Measurements from ENCODE around the gene TAS2R8. TPM values are rescaled to one million over a fixed set of nuclear protein-coding genes. Genes with fewer than 3 reads are reported as not detected.
"Not testable (repeated sequence)": the region's sequence is repeated elsewhere in the genome, so short reads cannot be mapped to it uniquely, and the experiment has no call there.

The TAS2R8 gene
- polyA plus RNA-seq, 3 donors from 2014 or later = not detected

GRCh38 chr12:10802587-10802986, 4.5 kb downstream of the TAS2R8 start, which contains the start of gene TAS2R7:
TAS2R7 (minus strand) TSS chr12:10802627; CDS start chr12:10802570, 57 bp downstream.
- Mint-ChIP-seq H3K4me1 (no peaks in the 10 kb centered on the region), H3K4me3 (no peak within 1 kb of the TSS), H3K27ac (no peak within 1 kb of the TSS), H3K9me3 (peaks cover 0 to 2% (median 0%) of the 10 kb centered on the region in 6 donors), H3K36me3 (no peaks in the 10 kb centered on the region), H3K27me3 (ENCODE audit: low read depth in 3 of 3) (peaks cover 10 to 22% (median 14%) of the 10 kb centered on the region in 3 donors)
- DNase-seq = no peak

DNA sequence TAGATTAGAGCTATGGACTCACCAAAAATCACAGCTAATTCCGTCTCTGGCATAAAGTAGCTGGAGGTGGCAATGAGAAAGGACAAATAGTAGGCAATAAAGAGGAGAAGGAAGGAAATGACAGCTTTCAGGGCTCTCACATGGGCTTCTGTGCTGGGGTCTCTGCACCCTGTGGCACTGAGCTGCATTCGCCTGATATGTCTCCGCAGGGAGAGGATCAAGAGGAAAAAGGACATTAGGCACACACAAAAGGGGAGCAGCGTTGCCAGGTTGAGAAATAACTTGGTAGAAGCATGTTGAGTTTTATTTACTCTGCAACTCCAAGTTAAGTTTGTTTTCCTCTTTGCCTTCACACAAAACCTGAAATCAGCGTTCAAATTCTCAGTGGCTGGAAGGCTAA, 5.3 kb downstream of the TAS2R8 start:
- Mint-ChIP-seq H3K4me1 (no peaks in the 10 kb centered on the region), H3K36me3 (no peaks in the 10 kb centered on the region), H3K9me3 (peaks cover 0 to 2% (median 0%) of the 10 kb centered on the region in 6 donors), H3K27ac (no peak overlapping the region), H3K4me3 (no peak overlapping the region), H3K27me3 (ENCODE audit: low read depth in 3 of 3) (peaks cover 10 to 25% (median 14%) of the 10 kb centered on the region in 3 donors)
- no peak for DNase-seq

DNA sequence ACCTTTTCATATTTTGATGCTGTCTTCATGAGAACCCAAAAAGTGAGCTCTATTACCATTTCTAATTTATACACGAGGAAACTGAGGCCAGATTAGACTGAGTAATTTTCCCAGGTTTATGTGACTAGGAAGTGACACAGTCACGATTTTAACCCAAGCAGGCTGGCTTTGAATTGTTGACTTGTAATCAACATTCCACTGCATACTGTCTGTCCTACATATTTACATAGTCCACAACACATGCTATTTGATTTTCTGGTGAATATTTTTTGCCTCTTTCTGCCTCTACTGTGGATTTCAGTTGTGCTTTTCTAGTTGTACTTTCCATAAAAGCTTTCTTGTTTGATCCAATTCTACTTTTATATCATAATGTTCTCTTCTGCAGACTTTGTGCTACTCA, 12.9 kb downstream of the TAS2R8 start:
- H3K27me3 Mint-ChIP-seq (ENCODE audit: low read depth in 3 of 3) = peaks cover 7 to 13% (median 7%) of the 10 kb centered on the region in 3 donors
- peaks cover 0 to 3% (median 0%) of the 10 kb centered on the region in 6 donors for H3K9me3 Mint-ChIP-seq
- H3K27ac Mint-ChIP-seq = no peak overlapping the region
- H3K36me3 Mint-ChIP-seq = no peaks in the 10 kb centered on the region
- no peaks in the 10 kb centered on the region for H3K4me1 Mint-ChIP-seq
- no peak for DNase-seq
- no peak overlapping the region for H3K4me3 Mint-ChIP-seq

DNA sequence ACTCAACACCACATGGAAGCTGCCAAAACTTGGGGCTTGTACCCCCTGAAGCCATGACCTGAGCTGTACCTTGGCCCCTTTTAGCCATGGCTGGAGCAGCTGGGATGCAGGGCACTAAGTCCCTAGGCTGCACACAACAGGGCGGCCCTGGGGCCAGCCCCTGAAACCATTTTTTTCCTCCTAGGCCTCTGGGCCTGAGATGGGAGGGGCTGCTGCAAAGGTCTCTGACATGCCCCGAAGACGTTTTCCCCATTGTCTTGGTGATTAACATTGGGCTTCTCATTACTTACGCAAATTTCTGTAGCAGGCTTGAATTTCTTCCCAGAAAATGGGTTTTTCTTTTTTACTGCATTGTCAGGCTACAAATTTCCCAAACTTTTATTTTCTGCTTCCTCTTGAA, 15.3 kb downstream of the TAS2R8 start:
- not testable (repeated sequence) for H3K4me3 Mint-ChIP-seq; H3K36me3 Mint-ChIP-seq; H3K27ac Mint-ChIP-seq; H3K27me3 Mint-ChIP-seq (ENCODE audit: low read depth in 3 of 3); H3K4me1 Mint-ChIP-seq; DNase-seq; H3K9me3 Mint-ChIP-seq

DNA sequence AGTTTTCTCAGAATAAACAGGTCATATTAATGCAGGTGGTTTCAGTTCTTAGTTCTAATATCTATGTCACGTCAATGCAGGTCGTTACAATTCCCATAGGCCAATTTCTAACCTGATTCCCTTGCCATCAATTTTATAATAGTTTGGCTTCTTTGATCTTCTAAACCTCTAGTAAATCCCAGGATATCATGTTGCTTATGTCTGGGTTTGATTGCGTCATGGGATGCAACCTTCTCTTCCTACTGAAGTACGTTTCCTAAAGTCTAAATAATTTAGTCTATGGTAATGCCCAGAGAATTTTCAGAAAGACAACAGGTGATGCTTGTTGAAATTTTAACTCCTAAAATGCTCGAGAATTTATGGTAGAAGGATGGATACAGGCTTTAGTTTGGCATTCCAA, 23.8 kb downstream of the TAS2R8 start:
- Mint-ChIP-seq H3K9me3 (peaks cover 0 to 2% (median 0%) of the 10 kb centered on the region in 6 donors), H3K4me3 (no peak overlapping the region), H3K27ac (no peak overlapping the region), H3K4me1 (no peaks in the 10 kb centered on the region), H3K36me3 (no peaks in the 10 kb centered on the region), H3K27me3 (ENCODE audit: low read depth in 3 of 3) (peaks cover 0 to 8% (median 5%) of the 10 kb centered on the region in 3 donors)
- no peak for DNase-seq

DNA sequence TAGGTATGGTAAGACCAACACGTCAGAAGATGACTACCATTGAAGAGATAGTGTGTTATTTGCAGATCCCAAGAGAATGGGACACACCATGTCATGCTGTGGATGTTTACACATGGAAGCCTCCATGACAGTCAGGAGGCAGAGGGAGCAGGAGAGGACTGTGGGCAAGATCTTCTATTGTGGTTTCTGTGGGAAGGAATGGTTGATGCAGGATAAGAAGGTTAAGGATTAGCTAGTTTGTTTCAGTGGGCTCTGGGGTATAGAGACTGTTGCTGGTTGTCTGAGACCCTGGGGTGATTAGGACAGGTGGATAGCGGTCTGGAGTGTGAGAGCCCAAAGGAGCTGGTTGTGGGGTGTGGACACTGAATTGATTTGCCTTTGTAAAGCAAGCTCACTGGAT, 28.0 kb downstream of the TAS2R8 start:
- no peaks in the 10 kb centered on the region for H3K36me3 Mint-ChIP-seq
- H3K27ac Mint-ChIP-seq = no peak overlapping the region
- peaks cover 3 to 7% (median 3%) of the 10 kb centered on the region in 3 donors for H3K27me3 Mint-ChIP-seq (ENCODE audit: low read depth in 3 of 3)
- no peak overlapping the region for H3K4me3 Mint-ChIP-seq
- H3K4me1 Mint-ChIP-seq = no peaks in the 10 kb centered on the region
- H3K9me3 Mint-ChIP-seq = peaks cover 0 to 2% (median 0%) of the 10 kb centered on the region in 6 donors
- no peak for DNase-seq

DNA sequence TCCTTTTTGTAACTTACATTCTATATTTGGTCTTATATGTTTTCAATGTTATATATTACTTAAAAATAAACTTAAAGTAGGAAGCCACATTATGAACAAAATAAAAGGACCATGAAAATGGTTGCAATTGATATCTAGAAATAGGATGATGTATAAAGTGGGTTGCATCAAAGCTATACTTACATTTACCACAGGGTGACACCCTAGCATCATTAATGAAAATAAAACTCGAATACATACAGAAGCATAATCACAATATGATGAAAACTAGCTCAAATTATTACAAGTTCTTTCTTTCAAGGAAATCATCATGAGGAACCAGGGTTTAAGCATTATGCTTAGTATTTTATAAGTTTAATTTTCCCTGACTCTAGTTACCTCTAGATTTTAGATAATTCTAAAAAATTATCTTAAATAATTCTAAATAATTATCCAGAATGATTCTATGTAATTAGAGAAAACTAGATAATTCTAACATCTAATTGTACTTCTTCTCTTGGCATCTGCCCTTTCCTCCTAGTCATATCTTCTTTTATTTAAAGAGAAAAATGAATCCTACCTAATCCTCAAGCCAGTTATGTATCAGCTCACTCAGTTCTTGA, 35.9 kb downstream of the TAS2R8 start:
- Mint-ChIP-seq H3K36me3 (no peaks in the 10 kb centered on the region), H3K4me3 (no peak overlapping the region), H3K27ac (no peak overlapping the region), H3K27me3 (ENCODE audit: low read depth in 3 of 3) (peaks cover 7 to 21% (median 11%) of the 10 kb centered on the region in 3 donors), H3K9me3 (no peaks in the 10 kb centered on the region), H3K4me1 (no peaks in the 10 kb centered on the region)
- peak; percentile 29 to 46 (median 38) for DNase-seq

GRCh38 chr12:10759657-10760056, 47.4 kb downstream of the TAS2R8 start:
- Mint-ChIP-seq H3K36me3 (peaks cover 3 to 10% (median 6%) of the 10 kb centered on the region in 3 donors), H3K4me1 (no peaks in the 10 kb centered on the region), H3K27ac (no peak overlapping the region), H3K4me3 (no peak overlapping the region), H3K9me3 (peaks cover 11 to 15% (median 13%) of the 10 kb centered on the region in 6 donors), H3K27me3 (ENCODE audit: low read depth in 3 of 3) (peaks cover 2 to 16% (median 3%) of the 10 kb centered on the region in 3 donors)
- DNase-seq = no peak

DNA sequence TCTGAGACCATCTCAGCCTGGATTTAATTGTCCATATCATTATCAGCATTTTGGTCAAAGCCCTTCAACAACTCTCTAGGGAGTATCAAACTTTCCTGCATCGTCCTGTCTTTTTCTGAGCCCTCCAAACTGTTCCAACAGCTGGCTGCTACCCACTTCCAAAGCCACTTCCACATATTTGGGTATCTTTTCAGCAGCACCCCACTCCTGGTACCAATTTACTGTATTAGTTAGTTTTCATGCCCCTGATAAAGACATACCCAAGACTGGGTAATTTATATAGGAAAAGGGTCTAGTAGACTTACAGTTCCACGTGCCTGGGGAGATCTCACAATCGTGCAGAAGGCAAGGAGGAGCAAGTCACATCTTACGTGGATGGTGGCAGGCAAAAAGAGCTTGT, 50.9 kb downstream of the TAS2R8 start:
- Mint-ChIP-seq H3K9me3 (peaks cover 11 to 16% (median 13%) of the 10 kb centered on the region in 6 donors), H3K36me3 (peaks cover 3 to 10% (median 6%) of the 10 kb centered on the region in 3 donors), H3K27me3 (ENCODE audit: low read depth in 3 of 3) (peaks cover 0 to 13% (median 4%) of the 10 kb centered on the region in 3 donors), H3K27ac (no peak overlapping the region), H3K4me1 (no peaks in the 10 kb centered on the region), H3K4me3 (no peak overlapping the region)
- DNase-seq = no peak

Other genes with a start within 250 kb of the TAS2R8 start
- gene MAGOHB, start 193.7 kb downstream of the TAS2R8 start, polyA plus RNA-seq = 10 to 100 TPM; 54.7 to 72.5 (median 58.7) TPM
- gene STYK1, start 133.2 kb downstream of the TAS2R8 start, polyA plus RNA-seq = 1 to 10 TPM; 1.4 to 2.8 (median 1.8) TPM
- gene YBX3, start 84.0 kb downstream of the TAS2R8 start, polyA plus RNA-seq = 1 to 10 TPM; 1.5 to 8.2 (median 4.7) TPM
- gene TAS2R7, start 4.7 kb downstream of the TAS2R8 start, polyA plus RNA-seq = not detected
- not detected for gene TAS2R9, start 2.9 kb upstream of the TAS2R8 start, polyA plus RNA-seq
- not detected for gene TAS2R10, start 19.1 kb upstream of the TAS2R8 start, polyA plus RNA-seq
- 1 to 10 TPM; 1.9 to 4.5 (median 3.5) TPM for gene PRR4, start 42.2 kb upstream of the TAS2R8 start, polyA plus RNA-seq
- 10 to 100 TPM in 2 of 3 donors, 1 to 10 TPM in 1; 2.5 to 10.6 (median 10.3) TPM for gene PRH1, start 77.0 kb upstream of the TAS2R8 start, polyA plus RNA-seq
- gene TAS2R13, start 102.3 kb upstream of the TAS2R8 start, polyA plus RNA-seq = not detected
- gene PRH2, start 122.0 kb upstream of the TAS2R8 start, polyA plus RNA-seq = not detected
- gene TAS2R14, start 132.0 kb upstream of the TAS2R8 start, polyA plus RNA-seq = 1 to 10 TPM in 1 of 3 donors, under 1 TPM in 1, not detected in 1; 0.81 to 1.0 TPM
- not detected for gene TAS2R50, start 179.6 kb upstream of the TAS2R8 start, polyA plus RNA-seq
- under 1 TPM in 1 of 3 donors, not detected in 2; 0.17 TPM for gene TAS2R20, start 191.0 kb upstream of the TAS2R8 start, polyA plus RNA-seq
- gene TAS2R19, start 215.3 kb upstream of the TAS2R8 start, polyA plus RNA-seq = not detected
- not detected for gene TAS2R31, start 224.1 kb upstream of the TAS2R8 start, polyA plus RNA-seq

Measured in immature natural killer cell (primary cell).